Measurements from ENCODE around the gene LRMDA.

DNA sequence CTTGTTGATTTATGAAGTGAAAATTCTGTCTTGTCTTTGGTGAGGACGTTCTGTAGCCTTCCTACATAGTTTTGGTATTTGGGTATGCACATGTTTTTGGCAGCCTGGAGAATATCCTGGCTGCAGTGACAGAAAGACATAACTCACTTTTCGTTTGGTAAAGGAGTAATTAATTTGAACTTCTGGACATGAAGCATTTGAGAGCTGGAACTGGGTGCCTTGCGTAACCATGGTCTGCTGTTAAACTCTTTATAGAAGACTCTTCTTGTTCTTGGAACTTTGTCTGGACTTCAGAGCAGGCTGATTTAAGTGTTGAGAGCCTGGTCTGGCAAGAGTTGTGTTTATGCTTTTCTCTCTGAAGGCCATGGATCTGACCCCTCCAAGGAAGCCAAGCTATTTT is 231.3 kb downstream of the LRMDA start:
- TF ChIP-seq, protein P1, sequence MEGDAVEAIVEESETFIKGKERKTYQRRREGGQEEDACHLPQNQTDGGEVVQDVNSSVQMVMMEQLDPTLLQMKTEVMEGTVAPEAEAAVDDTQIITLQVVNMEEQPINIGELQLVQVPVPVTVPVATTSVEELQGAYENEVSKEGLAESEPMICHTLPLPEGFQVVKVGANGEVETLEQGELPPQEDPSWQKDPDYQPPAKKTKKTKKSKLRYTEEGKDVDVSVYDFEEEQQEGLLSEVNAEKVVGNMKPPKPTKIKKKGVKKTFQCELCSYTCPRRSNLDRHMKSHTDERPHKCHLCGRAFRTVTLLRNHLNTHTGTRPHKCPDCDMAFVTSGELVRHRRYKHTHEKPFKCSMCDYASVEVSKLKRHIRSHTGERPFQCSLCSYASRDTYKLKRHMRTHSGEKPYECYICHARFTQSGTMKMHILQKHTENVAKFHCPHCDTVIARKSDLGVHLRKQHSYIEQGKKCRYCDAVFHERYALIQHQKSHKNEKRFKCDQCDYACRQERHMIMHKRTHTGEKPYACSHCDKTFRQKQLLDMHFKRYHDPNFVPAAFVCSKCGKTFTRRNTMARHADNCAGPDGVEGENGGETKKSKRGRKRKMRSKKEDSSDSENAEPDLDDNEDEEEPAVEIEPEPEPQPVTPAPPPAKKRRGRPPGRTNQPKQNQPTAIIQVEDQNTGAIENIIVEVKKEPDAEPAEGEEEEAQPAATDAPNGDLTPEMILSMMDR (IDR thresholded peaks at IDR 0.05; ENCODE audit: insufficient read depth, low read length, poor library complexity, severe bottlenecking) = no peak
- TF ChIP-seq EZH2phosphoT487 (conservative IDR thresholded peaks at IDR 0.05; ENCODE audit: low read length) = no peak

All from SU-DHL-6 (cell line).